Neural cell (in vitro differentiated cells): ENCODE measurements around the gene SPATA13. TPM values are rescaled to one million over a fixed set of nuclear protein-coding genes. Genes with fewer than 3 reads are reported as not detected.

Experiments
- H2AFZ ChIP-seq: fragments of 200-600, 300-800 bp; sonication (generic), shearing (Covaris generic); 2 replicates; pipeline ENCODE4 v1.6.0; 2014; ENCODE audit warnings: low read depth, mild to moderate bottlenecking, antibody characterized with exemption, low read length, moderate library complexity
- H3F3A ChIP-seq: fragments of 200-600 bp; shearing (Covaris generic); 2 replicates; pipeline ENCODE4 v1.6.1; 2016; ENCODE audit warnings: mild to moderate bottlenecking, moderate library complexity, mixed read lengths, antibody characterized with exemption, low read length; ENCODE audit not compliant: insufficient read depth, poor library complexity, severe bottlenecking
- H3K27ac ChIP-seq: fragments of 200-600, 300-800 bp; sonication (generic), shearing (Covaris generic); 2 replicates; pipeline ENCODE4 v1.5.1; 2014; ENCODE audit warnings: mild to moderate bottlenecking, low read length, moderate library complexity
- H3K27me3 ChIP-seq: fragments of 300-800, 200-600 bp; sonication (generic), shearing (Covaris generic); 2 replicates; pipeline ENCODE4 v1.6.0; 2014; ENCODE audit warnings: mild to moderate bottlenecking, low read depth, low read length, moderate library complexity; ENCODE audit not compliant: insufficient read depth
- H3K36me3 ChIP-seq: fragments of 300-800, 200-600 bp; sonication (generic), shearing (Covaris generic); 2 replicates; pipeline ENCODE4 v1.5.1; 2014; ENCODE audit warnings: mild to moderate bottlenecking, antibody characterized with exemption, low read length, moderate library complexity; ENCODE audit not compliant: insufficient read depth
- H3K4me2 ChIP-seq: fragments of 300-800, 200-600 bp; sonication (generic), shearing (Covaris generic); 2 replicates; pipeline ENCODE4 v1.6.0; 2014; ENCODE audit warnings: mild to moderate bottlenecking, low read length
- H3K4me3 ChIP-seq: fragments of 300-800, 200-600 bp; sonication (generic), shearing (Covaris generic); 2 replicates; pipeline ENCODE4 v1.5.1; 2014; ENCODE audit warnings: mild to moderate bottlenecking, low read length, moderate library complexity
- H3K79me2 ChIP-seq: fragments of 200-600 bp; shearing (Covaris generic); replicated peaks from 2 replicates; pipeline ENCODE4 v1.6.0; 2014; ENCODE audit warnings: mild to moderate bottlenecking, low read length, moderate library complexity; ENCODE audit not compliant: insufficient read depth
- H3K9ac ChIP-seq: fragments of 300-800, 200-600 bp; sonication (generic), shearing (Covaris generic); 2 replicates; pipeline ENCODE4 v1.6.1; 2016; ENCODE audit warnings: mild to moderate bottlenecking, low read length, mixed read lengths
- H3K9me2 ChIP-seq: fragments of 200-600 bp; shearing (Covaris generic); 2 replicates; pipeline ENCODE4 v1.6.1; 2016; ENCODE audit warnings: mild to moderate bottlenecking, low read length, mixed read lengths; ENCODE audit not compliant: insufficient read depth
- H3K9me3 ChIP-seq: fragments of 200-600, 300-800 bp; sonication (generic), shearing (Covaris generic); 2 replicates; pipeline ENCODE4 v1.6.1; 2016; ENCODE audit warnings: mild to moderate bottlenecking, mixed run types, low read length, moderate library complexity, mixed read lengths
- H4K20me1 ChIP-seq: fragments of 200-600 bp; shearing (Covaris generic); 2 replicates; pipeline ENCODE4 v1.6.1; 2016; ENCODE audit warnings: mild to moderate bottlenecking, mixed run types; ENCODE audit not compliant: insufficient read depth
- CTCF ChIP-seq: fragments of 450-650 bp; IDR thresholded peaks from 2 replicates; pipeline ENCODE4 v1.5.1; 2014; ENCODE audit warnings: antibody characterized with exemption, mild to moderate bottlenecking, moderate library complexity; ENCODE audit not compliant: poor library complexity, severe bottlenecking
- EP300 ChIP-seq: fragments of 450-650 bp; conservative IDR thresholded peaks from 2 replicates; pipeline ENCODE4 v1.6.1; 2014; ENCODE audit warnings: antibody characterized with exemption, mild to moderate bottlenecking, moderate library complexity; ENCODE audit not compliant: poor library complexity, severe bottlenecking
- EZH2 ChIP-seq: fragments of 200-600, 300-800 bp; shearing (Covaris generic), sonication (generic); IDR thresholded peaks from 2 replicates; pipeline ENCODE4 v1.6.1; 2014; ENCODE audit warnings: antibody characterized with exemption, low read length, borderline replicate concordance, mild to moderate bottlenecking; ENCODE audit not compliant: insufficient read depth, poor library complexity, severe bottlenecking
- MXI1 ChIP-seq: fragments of 450-650 bp; conservative IDR thresholded peaks from 2 replicates; pipeline ENCODE4 v1.6.1; 2014; ENCODE audit warnings: antibody characterized with exemption, mild to moderate bottlenecking; ENCODE audit not compliant: poor library complexity, severe bottlenecking
- POLR2AphosphoS5 ChIP-seq: IDR thresholded peaks from 2 replicates; pipeline ENCODE4 v1.6.1; 2012
- RAD21 ChIP-seq: fragments of 450-650 bp; conservative IDR thresholded peaks from 2 replicates; pipeline ENCODE4 v1.6.1; 2014; ENCODE audit warnings: antibody characterized with exemption, mild to moderate bottlenecking, moderate library complexity
- SMC3 ChIP-seq: fragments of 450-650 bp; conservative IDR thresholded peaks from 2 replicates; pipeline ENCODE4 v1.6.1; 2014; ENCODE audit warnings: antibody characterized with exemption, mild to moderate bottlenecking, moderate library complexity; ENCODE audit not compliant: poor library complexity
- TAF1 ChIP-seq: IDR thresholded peaks from 2 replicates; pipeline ENCODE4 v1.6.1; 2012; ENCODE audit warnings: low read depth
- polyA plus RNA-seq: library from polyadenylated mRNA; depleted of rRNA; stranded (reverse); fragments of >200 nt; gene quantifications from 2 replicates; pipeline ENCODE4 v1.2.3, GENCODE V29; 2014
- TF ChIP-seq, protein P1 (sequence below): IDR thresholded peaks from 2 replicates; pipeline ENCODE4 v1.6.1; 2012; ENCODE audit warnings: borderline replicate concordance

Gene SPATA13
- polyA plus RNA-seq, 1 donor from 2014 or later, result 15.5 TPM

DNA sequence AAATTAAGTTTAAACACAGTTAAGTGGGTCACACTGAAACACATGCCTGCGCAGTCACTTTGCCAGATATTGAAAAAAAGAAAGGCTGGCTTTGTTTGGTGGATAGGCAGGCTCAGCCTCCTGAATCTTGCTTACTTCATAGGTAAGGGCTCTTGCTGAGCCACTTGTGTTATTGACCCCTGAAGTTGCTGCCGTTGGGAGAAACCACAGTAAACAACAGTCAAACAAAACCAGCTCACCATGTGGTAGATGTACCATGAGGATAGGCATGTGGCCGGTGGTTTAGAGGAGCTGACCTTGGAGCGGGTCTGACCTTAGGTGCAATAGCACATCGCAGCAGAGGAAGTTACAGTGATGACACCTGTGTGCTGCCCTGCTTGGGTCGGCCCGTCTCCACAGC, 52.2 kb downstream of the SPATA13 start (continued):
- TF ChIP-seq MXI1, result no peak

- no peaks in the 10 kb centered on the region for H3K27me3 ChIP-seq
These were observed 53.4 kb downstream of the SPATA13 start for GRCh38 chr13:24213932-24214331.

GRCh38 chr13:24214528-24214927, 54.0 kb downstream of the SPATA13 start:
- Histone ChIP-seq H2AFZ (no peak overlapping the region), H3K9me3 (no peaks in the 10 kb centered on the region), H3K27ac (no peak overlapping the region), H3K79me2 (peaks cover 5% of the 10 kb centered on the region), H3K4me3 (no peak overlapping the region), H3F3A (no peaks in the 10 kb centered on the region), H3K4me2 (no peak overlapping the region), H3K36me3 (no peaks in the 10 kb centered on the region), H4K20me1 (no peaks in the 10 kb centered on the region), H3K9ac (no peak overlapping the region), H3K27me3 (no peaks in the 10 kb centered on the region), H3K9me2 (no peaks in the 10 kb centered on the region)
- TF ChIP-seq TAF1 (no peak), POLR2AphosphoS5 (no peak)

More at GRCh38 chr13:24213932-24214331, 53.4 kb downstream of the SPATA13 start:
- H3F3A ChIP-seq, result no peaks in the 10 kb centered on the region
- H3K79me2 ChIP-seq, result peaks cover 5% of the 10 kb centered on the region
- no peak overlapping the region for H3K9ac ChIP-seq
- no peaks in the 10 kb centered on the region for H4K20me1 ChIP-seq
- no peaks in the 10 kb centered on the region for H3K36me3 ChIP-seq
- no peak overlapping the region for H3K4me3 ChIP-seq
- no peak overlapping the region for H3K4me2 ChIP-seq
- no peaks in the 10 kb centered on the region for H3K9me3 ChIP-seq
- H3K27ac ChIP-seq, result no peak overlapping the region
- TF ChIP-seq EP300 (no peak), POLR2AphosphoS5 (no peak), SMC3 (no peak)
- TF ChIP-seq, protein P1, sequence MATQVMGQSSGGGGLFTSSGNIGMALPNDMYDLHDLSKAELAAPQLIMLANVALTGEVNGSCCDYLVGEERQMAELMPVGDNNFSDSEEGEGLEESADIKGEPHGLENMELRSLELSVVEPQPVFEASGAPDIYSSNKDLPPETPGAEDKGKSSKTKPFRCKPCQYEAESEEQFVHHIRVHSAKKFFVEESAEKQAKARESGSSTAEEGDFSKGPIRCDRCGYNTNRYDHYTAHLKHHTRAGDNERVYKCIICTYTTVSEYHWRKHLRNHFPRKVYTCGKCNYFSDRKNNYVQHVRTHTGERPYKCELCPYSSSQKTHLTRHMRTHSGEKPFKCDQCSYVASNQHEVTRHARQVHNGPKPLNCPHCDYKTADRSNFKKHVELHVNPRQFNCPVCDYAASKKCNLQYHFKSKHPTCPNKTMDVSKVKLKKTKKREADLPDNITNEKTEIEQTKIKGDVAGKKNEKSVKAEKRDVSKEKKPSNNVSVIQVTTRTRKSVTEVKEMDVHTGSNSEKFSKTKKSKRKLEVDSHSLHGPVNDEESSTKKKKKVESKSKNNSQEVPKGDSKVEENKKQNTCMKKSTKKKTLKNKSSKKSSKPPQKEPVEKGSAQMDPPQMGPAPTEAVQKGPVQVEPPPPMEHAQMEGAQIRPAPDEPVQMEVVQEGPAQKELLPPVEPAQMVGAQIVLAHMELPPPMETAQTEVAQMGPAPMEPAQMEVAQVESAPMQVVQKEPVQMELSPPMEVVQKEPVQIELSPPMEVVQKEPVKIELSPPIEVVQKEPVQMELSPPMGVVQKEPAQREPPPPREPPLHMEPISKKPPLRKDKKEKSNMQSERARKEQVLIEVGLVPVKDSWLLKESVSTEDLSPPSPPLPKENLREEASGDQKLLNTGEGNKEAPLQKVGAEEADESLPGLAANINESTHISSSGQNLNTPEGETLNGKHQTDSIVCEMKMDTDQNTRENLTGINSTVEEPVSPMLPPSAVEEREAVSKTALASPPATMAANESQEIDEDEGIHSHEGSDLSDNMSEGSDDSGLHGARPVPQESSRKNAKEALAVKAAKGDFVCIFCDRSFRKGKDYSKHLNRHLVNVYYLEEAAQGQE, result no peak
- no peaks in the 10 kb centered on the region for H3K9me2 ChIP-seq
- H2AFZ ChIP-seq, result no peak overlapping the region

GRCh38 chr13:24215126-24215525, 54.6 kb downstream of the SPATA13 start:
- Histone ChIP-seq H3F3A (no peaks in the 10 kb centered on the region), H3K9ac (no peak overlapping the region), H3K4me3 (no peak overlapping the region), H3K4me2 (no peak overlapping the region), H3K27ac (no peak overlapping the region), H3K27me3 (no peaks in the 10 kb centered on the region), H3K9me3 (no peaks in the 10 kb centered on the region), H4K20me1 (no peaks in the 10 kb centered on the region), H3K79me2 (peaks cover 5% of the 10 kb centered on the region), H3K9me2 (no peaks in the 10 kb centered on the region), H2AFZ (no peak overlapping the region), H3K36me3 (no peaks in the 10 kb centered on the region)
- TF ChIP-seq EZH2 (no peak), CTCF (no peak), POLR2AphosphoS5 (no peak), EP300 (no peak), RAD21 (no peak), TAF1 (no peak), MXI1 (no peak), SMC3 (no peak)
- TF ChIP-seq, protein P1, result no peak
